Activated T-cell treated with anti-CD3 and anti-CD28 coated beads for 1 hour (primary cell): Measurements from ENCODE around the gene JMJD8.
"Not testable (repeated sequence)": the region's sequence is repeated elsewhere in the genome, so short reads cannot be mapped to it uniquely, and the experiment has no call there.

ENCODE experiments used
- DNase-seq: peaks from one replicate; pipeline ENCODE4 v3.0.0-alpha.2; 2020; ENCODE audit warnings: low read depth

JMJD8 gene

DNA sequence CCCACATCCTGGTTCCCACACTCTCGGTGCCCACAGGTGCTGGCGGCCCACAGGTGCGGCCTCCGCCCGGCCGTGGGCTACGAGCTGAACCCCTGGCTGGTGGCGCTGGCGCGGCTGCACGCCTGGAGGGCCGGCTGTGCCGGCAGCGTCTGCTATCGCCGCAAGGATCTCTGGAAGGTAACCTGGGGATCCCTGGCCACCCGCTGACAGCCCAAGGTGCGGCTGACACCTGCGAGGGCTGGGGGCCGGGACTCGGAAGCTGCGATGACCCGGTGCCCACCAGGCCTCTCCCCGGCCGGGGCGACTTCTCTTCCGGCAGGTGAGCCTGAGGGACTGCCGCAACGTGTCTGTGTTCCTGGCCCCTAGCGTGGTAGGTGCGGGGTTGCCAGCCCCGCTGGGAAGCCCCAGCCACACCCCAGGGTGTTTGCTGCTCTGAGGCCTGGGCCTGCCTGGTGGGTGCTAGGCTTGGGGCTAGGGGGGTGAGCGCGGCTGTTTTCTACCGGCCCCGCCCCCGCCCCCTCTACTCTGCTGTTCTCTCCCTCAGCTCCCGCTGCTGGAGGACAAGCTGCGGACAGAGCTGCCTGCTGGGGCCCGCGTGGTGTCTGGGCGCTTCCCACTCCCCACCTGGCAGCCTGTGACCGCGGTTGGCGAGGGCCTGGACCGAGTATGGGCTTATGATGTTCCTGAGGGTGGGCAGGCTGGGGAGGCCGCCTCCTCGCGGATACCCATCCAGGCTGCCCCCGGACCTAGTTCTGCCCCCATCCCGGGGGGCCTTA lies 37.8 kb upstream of the JMJD8 start:
- DNase-seq = no peak

DNA sequence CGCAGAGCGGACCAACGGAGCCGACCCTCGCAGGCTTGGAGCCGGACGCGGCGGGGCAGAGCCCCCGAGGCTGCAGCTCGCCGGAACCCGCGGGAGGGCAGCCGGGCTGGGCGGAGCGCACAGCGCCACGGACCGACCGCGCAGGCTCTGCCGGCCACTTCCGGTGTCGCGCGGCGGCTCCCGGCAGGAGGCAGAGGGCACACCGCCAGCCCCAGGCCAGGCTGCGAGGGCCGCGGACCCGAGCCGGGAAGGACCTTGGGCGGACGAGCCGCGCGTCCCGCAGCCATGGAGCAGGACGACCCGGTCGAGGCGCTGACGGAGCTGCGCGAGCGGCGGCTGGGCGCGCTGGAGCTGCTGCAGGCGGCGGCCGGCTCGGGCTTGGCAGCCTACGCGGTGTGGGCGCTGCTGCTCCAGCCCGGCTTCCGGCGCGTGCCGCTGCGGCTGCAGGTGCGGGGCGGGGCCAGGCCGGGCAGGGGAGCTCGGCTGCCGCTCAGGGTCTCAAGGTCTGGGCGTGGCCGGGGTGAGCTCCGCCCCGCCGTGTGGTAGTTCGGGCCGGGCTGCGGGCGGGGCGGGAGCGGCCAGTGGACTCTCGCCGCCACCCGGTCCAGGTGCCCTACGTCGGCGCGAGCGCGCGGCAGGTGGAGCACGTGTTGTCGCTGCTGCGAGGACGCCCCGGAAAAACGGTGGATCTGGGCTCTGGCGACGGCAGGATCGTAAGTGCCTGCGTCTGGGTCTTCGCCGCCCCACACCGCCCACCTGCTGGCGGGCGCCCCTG lies 37.0 kb upstream of the JMJD8 start, which contains the start of gene ANTKMT:
Gene ANTKMT (plus strand): TSS at position 157 of the 775 bp plus-strand sequence. CDS start 129 bp downstream, at position 286.
- peak; percentile 49 for DNase-seq

DNA sequence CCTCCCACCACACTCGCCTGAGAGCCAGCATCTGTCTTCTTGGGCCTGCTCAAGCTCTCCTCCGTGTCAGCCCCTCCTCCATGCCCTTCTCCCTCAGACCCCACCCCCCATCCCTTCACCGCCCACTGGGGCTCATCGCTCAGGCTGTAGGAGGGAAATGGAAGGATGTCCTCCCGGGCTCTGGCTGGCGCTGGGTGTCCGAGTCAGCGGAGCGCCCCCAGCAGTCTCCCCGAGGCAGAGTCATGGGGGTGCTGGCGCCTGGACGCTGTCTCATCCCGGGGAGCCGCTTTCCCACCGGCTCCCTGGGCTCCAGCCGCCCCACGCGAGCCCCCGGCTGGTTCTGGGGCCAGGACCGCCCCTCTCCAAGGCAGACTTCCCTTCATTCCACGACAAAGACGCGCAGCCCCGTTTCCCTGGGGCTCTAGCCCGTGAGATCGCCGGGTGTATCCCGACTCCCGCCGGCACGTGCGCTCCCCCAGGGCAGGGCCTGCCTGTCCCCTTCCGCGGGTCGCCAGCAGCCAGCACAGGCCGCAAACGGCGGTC lies 36.4 kb upstream of the JMJD8 start:
- no peak for DNase-seq

DNA sequence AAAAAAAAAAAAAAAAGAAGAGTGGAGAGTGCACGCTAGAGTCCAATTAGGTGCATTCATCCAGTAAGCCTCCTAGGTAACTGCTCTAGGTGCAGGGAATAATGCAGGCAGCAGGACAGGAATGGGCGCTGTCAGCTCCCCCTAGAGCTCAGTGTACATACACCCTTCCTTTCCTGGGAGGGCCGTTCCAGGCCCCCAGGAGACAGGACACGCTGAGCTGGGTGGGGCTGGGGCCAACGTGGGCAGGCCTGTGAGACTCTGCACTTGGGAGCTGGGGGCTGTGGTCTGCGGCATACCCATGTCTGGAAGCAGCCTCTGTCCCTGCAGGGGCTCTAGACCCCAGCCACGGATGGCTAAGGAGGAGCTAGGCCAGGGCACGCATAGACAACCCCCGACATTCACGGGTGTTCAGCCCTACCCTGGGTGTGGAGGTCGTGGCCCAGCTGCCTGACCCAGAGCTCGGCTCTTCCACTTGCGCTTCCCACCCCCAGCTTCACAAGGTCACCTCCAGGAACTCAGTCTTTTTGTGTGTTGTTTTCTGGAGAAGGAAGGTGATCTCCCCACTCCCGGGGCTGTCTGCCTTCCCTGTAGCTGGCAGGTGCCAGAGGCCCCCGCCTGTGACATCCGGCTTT lies 35.8 kb upstream of the JMJD8 start:
- DNase-seq = no peak

DNA sequence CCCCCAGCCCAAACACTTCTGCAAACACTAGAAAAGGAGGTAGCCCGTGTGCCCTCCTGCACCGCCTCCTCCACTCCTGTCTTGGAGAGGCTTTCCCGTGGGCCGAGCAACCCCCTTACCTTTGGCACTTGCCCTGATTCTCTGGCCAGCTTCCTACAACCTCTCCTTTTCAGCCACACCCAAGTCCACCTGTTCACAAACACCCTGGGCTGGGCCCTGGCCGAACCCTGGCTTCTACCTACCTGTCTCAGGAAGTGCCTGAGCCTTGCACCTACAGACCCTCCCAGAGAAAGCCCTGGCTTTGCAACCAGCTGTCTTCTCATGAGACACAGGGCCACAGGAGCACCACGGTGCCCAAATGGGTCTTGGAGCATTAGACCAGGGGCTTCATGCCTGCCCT lies 34.8 kb upstream of the JMJD8 start:
- no peak for DNase-seq

DNA sequence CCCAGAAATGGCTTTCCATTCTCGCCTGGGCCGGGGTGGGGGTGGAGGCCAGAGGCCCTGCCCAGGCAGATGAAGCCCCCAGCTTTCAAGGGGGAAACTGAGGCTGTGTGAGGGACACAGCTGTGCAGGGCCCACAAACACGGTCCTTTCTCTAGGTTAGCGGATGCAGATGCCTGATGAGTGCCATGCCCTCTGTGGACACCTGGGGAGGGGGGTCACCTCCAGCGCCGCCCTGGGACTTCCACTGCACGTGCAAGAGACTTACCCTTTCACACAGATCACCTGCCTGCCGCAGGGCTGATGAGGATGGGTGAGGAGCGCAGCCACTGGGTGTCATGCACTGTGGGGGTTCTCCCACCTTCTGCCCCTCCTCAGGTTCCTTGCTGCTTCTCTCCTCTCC lies 34.3 kb upstream of the JMJD8 start:
- DNase-seq = no peak

DNA sequence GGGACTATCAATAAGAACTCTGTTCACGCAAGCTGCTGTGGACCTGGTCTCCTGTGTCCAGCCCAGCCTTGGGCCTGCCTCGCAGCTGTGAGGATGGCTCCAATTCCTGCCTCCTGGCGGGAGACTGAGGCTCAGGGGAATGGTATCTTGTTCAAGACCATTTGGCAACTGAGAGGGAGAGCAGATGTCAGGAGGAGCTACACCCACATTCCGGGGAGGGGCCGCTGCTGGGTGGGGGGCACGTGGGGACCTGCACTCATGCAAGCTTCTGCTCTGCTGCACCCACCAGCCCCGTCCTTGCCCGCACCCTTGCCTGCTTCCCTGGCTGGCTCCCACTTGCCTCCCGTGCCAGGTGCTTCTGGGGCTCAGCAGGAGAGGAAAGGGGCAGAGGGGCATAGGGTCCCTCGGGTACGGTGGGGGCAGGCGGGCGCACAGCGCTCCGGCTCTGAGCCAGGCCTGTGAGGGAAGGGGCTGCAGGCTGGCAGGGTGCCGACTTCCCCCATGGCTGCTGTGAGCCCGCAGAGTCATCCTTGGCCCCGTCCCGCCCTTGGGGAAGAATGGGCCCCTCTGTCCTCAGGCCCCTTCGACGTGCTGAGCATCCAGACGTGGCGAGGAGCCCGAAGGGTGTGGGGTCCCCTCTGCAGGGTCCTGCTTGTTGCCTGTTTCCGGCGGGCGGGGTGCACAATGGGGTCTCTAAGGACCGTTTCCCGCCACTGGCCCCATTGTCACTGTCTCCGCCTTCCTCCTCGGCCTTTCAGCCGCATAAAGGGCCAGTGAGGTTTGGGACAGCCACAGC lies 33.5 kb upstream of the JMJD8 start:
- DNase-seq = no peak

DNA sequence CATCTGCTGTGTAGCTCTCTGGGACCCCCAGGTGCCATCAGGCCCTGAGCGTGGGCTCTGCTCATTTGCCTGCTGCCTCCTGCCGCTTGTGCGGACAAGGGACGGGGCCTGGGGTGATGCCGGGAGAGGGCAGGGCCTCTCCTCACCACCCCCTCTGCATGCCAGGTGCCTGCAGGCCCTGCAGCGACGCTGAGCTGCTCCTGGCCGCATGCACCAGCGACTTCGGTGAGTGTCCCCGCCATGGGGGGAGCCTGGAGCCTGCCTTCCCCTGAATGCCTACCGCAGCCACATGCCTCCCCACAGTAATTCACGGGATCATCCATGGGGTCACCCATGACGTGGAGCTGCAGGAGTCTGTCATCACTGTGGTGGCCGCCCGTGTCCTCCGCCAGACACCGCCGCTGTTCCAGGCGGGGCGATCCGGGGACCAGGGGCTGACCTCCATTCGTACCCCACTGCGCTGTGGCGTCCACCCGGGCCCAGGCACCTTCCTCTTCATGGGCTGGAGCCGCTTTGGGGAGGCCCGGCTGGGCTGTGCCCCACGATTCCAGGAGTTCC lies 32.7 kb upstream of the JMJD8 start:
- no peak for DNase-seq

DNA sequence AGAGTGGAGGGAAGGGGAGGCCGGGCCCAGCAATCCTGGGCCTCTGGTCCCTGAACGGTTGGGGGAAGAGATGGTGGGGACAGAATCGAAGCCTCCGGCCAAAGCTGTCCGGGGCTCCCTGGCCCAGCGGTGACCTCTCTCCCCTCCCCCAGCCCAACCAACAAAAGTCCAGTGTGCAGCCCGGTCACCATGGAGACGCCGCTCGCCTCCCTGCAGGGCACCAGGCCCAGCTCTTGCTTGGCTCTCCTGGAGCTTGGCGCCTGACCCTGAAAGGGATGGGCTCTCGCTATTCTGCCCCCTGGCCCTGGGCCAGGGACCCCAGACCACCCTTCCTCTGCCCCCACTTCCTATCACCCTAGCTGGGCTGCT lies 32.0 kb upstream of the JMJD8 start:
- DNase-seq = no peak

DNA sequence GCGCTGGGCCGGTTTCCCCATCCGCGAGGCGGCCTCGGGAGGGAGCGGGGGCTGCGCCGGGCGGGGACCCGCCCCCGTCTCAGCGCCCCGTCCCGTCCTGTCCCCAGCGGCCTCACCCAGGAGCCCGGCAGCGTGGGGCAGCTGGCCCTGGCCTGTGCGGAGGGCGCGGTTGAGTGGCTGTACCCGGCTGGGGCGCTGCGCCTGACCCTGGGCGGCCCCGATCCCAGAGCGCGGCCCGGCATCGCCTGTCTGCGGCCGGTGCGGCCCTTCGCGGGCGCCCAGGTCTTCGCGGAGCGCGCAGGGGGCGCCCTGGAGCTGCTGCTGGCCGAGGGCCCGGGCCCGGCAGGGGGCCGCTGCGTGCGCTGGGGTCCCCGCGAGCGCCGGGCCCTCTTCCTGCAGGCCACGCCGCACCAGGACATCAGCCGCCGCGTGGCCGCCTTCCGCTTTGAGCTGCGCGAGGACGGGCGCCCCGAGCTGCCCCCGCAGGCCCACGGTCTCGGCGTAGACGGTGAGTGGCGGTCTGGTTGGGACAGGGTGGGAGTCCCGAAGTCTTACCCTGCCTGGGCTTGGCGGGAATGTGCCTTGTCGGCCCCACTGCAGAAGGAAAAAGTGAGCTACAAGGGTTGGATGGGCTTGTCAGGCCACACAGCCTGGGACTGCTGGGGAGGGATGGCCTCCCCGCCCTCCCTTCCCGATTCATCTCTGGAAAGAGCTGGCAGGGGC lies 31.5 kb upstream of the JMJD8 start:
- no peak for DNase-seq

DNA sequence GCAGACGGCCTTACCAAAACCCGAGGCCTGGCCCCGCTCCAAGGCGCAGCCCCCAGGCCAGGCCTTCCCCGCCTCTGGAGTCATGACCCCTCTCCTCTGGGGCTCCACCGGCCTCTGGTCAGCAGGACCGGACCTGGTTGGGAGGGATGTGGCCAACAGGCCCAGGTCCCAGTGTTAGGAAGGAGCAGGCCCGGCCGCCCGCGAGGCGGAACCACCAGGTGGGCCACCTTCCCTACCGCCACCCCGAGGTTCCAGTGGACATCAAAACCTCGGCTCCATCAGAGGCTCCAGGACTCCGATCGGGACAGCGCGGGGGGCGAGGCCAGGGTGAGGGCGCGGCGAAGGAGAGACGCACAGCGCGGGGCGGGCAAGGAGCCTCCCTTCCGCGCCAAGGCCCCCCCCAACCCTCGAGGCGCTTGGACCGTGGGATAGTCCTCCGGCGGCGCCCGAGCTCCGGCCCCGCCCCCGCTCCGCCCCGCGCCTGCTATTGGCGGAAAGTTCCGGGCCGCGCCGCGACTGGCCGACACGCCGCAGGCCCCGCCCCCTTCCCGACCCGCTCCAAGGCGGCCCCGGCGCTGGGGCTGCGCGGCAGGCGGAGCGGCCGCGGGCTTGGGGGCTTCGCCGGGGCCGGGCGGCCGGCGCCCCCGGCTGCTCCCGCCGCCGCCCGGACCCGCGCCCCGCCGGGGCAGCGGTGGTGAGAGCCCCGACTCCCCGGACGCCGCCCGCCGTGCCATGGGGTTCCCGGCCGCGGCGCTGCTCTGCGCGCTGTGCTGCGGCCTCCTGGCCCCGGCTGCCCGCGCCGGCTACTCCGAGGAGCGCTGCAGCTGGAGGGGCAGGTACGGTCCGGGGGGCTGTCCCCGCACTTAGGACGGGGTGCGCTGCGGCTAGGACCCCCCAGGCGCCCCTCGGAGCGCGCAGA lies 30.7 kb upstream of the JMJD8 start, which contains the start of gene METRN:
Gene METRN (plus strand): TSS at position 561 of the 919 bp plus-strand sequence. CDS start 172 bp downstream, at position 733.
- peak; percentile 88 for DNase-seq

DNA sequence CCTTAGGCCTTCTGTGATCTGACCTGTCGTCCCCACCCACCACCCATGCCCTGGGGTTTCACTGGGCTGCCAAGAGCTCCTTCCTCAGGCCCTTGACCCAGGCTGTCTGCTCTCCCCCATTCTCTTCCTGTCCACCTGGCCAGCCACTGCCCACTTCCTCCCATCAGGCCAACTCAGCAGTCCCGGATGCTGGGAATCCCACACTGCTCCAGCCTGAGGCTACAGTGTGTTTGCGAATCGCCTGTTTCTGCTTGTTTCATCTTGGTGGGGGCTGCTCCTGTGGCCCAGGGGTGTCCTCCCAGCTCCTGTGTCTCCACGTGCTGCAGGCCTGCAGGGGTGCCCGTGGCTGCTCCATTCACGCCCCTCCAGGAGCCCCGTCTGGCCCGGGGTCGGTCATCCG lies 29.9 kb upstream of the JMJD8 start:
- DNase-seq = no peak

DNA sequence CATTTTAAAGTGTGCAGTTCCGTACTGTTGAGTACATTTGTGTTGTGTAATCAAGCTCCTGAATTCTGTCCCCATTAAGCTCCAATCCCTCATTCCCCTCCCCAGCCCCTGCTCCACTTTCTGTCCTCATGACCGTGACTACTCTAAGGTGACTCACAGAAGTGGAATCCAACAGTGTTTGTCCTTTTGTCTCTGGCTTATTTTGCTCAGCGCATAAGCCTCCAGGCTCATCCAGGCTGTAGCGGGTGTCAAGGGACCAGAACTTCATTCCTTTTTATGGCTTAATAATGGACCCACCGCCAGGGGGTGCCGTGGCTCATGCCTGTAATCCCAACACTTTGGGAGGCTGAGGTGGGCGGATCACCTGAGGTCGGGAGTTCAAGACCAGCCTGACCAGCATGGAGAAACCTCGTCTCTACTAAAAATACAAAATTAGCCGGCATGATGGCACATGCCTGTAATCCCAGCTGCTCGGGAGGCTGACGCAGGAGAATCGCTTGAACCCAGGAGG lies 28.7 kb upstream of the JMJD8 start:
- DNase-seq = not testable (repeated sequence)

DNA sequence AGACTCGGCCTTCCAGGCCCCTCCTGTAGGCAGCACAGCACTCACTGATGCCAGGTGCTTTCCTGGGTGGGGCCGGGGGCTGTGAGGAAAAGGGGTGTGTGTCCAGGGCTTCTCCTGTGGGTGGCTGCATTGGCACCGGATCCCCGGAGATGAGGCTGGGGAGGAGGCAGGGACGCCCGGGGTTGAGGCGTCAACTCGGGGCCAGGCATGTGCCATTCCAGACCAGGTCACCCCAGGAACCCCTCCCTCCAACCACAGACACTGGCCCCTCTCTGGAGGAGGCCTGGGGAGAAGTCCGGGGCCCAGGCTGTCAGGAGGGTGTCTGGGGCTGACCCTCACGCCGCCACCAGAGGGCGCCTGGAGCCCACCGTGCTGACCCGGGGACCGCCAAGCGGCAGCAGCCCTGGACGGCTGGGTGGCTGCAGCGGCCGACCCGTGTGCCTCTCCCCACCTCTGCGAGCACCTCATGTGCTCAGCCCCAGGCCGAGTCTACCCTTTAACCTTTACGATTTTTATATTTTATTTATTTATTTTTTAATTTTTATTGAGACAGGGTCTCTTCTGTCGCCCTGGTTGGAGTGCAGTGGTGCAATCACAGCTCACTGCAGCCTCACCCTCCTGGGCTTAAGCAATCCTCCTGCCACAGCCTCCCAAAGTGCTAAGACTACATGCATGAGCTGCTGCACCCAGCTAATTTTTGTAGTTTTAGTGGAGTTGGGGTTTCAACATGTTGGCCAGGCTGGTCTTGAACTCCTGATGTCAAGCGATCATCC lies 27.6 kb upstream of the JMJD8 start:
- DNase-seq = peak; percentile 74

DNA sequence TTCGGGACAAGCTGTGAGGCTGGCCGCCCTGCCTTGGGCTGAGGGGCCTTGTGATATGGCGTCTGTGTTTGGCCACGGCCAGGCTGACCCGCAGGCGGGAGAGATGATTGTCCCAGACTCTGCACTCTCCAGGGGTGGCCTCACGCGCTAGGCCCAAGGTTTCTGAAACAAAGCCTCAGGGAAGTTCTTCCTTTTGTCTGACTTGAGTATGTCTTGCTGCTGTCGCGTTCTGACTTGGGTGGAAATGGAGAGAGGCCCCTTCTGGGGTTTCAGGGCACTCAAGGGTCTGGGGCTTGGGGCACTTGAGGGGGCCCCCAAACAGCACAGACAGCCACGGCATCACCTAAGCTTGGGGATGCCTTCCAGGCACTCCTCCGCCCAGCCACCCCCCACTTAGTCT lies 26.9 kb upstream of the JMJD8 start:
- DNase-seq = no peak

DNA sequence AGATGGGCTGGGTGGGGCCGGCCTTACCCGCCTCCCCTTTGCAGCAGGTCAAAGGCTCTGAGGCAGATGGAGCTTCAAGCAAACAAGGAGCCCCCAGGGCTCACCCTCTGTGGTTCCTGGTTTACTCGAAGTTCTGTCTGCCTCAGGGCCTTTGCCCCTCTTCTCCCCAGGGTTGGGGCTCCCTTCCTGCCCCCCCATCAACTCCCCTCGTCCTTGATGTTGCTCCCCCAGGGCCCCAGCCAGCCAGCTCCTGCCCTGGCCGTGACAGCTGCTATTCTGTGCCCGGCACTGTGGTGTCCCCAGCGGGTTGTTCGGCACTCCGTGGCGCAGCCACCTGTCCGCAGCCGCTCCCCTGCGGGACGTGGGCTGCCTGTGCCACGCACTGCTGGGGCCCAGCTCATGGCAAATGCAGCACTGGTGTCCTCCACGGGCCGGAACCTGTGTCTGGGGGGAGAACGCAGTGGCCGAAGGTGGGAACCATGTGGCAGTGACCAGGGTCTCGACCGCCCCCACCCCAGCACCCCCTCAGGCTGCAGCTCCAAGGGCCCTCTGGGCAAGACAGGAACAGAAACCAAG lies 26.5 kb upstream of the JMJD8 start:
- no peak for DNase-seq

DNA sequence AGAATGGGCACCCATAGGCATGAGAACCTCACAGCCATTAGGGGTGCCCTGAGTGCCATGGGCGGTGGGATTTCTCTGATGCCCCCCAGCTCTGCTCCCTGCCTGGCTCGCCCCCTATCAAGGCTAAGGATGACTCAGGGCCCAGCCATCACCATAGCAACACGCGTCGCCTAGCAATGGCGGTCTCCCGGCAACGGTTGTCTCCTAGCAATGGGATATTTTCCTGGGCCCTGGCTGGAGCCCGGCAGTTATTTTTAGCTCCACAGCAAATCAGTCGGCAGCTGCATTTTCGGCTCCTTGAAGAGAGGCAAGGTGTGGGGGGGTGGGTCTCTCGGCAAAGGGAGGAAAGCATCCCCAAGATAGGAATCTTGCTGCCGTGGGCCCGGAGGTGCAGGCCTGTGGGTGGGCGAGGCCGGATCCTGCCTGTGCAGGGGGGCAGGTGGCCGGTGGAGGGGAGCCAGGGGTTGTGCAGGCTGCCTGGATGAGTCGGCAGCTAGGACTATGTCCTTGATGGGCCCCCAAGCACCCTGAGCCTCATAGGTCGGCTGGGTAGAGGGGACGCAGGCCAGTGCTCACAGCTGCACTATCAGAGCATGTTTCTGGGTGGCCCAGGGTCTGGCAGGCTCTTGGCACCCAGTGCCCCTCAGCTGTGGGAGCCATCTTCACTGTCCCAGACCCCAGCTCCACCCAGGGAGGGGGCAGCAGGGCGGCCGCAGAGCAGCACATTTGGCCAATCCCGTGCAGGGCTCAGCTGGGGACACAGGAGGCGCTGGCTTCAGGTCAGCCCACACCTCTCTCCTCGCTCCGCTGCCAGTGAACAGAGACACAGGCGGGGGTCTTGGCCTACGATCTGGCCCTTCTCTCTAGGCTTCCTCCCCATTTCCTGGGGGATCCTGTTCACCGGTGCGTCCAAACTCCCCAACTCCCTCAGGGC lies 25.7 kb upstream of the JMJD8 start:
- no peak for DNase-seq
